PC-3 (cell line): Measurements from ENCODE around the gene PRDM15. TPM values are rescaled to one million over a fixed set of nuclear protein-coding genes. Genes with fewer than 3 reads are reported as not detected.

Experiments
- ATAC-seq: fragments of 200-7000 bp; cut with Tn5 transposase; 2 replicates; pipeline ENCODE4 v1.9.1; 2020; ENCODE audit warnings: mild to moderate bottlenecking, moderate library complexity
- BruUV-seq: library from RNA; stranded (reverse); fragments of 400-500 nt; replicated peaks from 2 replicates; lab custom pipeline; 2021; lab: Mats Ljungman, UMichigan
- CTCF ChIA-PET: fragments of 300-600 bp; sonication (Branson Sonifier 250); formaldehyde crosslinking; loops from one replicate; lab custom pipeline; 2022; ENCODE audit warnings: antibody characterized with exemption; lab: Charles Lee
- POLR2A ChIA-PET: fragments of 300-600 bp; sonication (Branson Sonifier 250); formaldehyde crosslinking; loops from one replicate; lab custom pipeline; 2022; ENCODE audit warnings: antibody characterized with exemption; ENCODE audit not compliant: unreplicated experiment; lab: Charles Lee
- DNase-seq: peaks from one replicate; pipeline ENCODE4 v3.0.0-alpha.2; 2015
- H2AFZ ChIP-seq: fragments of 300-600 bp; sonication (generic); 2 replicates; pipeline ENCODE4 v1.6.0; 2016; ENCODE audit warnings: antibody characterized with exemption, low read length
- H3F3A ChIP-seq: fragments of 300-600 bp; sonication (generic); one replicate; pipeline ENCODE4 v1.6.0; 2017; ENCODE audit warnings: antibody characterized with exemption, low read length, control low read depth, mild to moderate bottlenecking; ENCODE audit not compliant: unreplicated experiment
- H3K27ac ChIP-seq: fragments of 300-600 bp; sonication (generic); 2 replicates; pipeline ENCODE4 v1.5.1; 2016; ENCODE audit warnings: mild to moderate bottlenecking, low read length
- H3K27me3 ChIP-seq: fragments of 300-600 bp; sonication (generic); 2 replicates; pipeline ENCODE4 v1.6.1; 2016; ENCODE audit warnings: low read length, mixed read lengths
- H3K36me3 ChIP-seq: fragments of 300-600 bp; sonication (generic); 2 replicates; pipeline ENCODE4 v1.6.1; 2016; ENCODE audit warnings: low read depth, mixed run types, low read length, mixed read lengths
- H3K4me1 ChIP-seq: fragments of 300-600 bp; sonication (generic); 2 replicates; pipeline ENCODE4 v1.5.1; 2016; ENCODE audit warnings: low read length; ENCODE audit not compliant: insufficient read depth
- H3K4me2 ChIP-seq: fragments of 300-600 bp; sonication (generic); 2 replicates; pipeline ENCODE4 v1.6.0; 2016; ENCODE audit warnings: low read length
- H3K4me3 ChIP-seq: fragments of 300-600 bp; sonication (generic); 2 replicates; pipeline ENCODE4 v1.5.1; 2016; ENCODE audit warnings: mild to moderate bottlenecking, low read length, mixed read lengths
- H3K79me2 ChIP-seq: fragments of 300-600 bp; sonication (generic); 2 replicates; pipeline ENCODE4 v1.6.1; 2017; ENCODE audit warnings: low read length, mixed read lengths
- H3K9ac ChIP-seq: fragments of 300-600 bp; sonication (generic); 2 replicates; pipeline ENCODE4 v1.6.0; 2016; ENCODE audit warnings: mild to moderate bottlenecking, low read length
- H3K9me2 ChIP-seq: fragments of 300-600 bp; sonication (generic); replicated peaks from 2 replicates; pipeline ENCODE4 v1.6.1; 2016; ENCODE audit warnings: mixed run types, low read length, mixed read lengths
- H3K9me3 ChIP-seq: fragments of 300-600 bp; sonication (generic); 2 replicates; pipeline ENCODE4 v1.6.1; 2016; ENCODE audit warnings: low read length, mixed read lengths
- H4K20me1 ChIP-seq: fragments of 300-600 bp; sonication (generic); 2 replicates; pipeline ENCODE4 v1.6.1; 2016; ENCODE audit warnings: low read length, mixed read lengths
- EZH2 ChIP-seq: fragments of 300-600 bp; sonication (generic); IDR thresholded peaks from one replicate; pipeline ENCODE4 v1.6.1; 2017; ENCODE audit warnings: antibody characterized with exemption, mild to moderate bottlenecking, low read length; ENCODE audit not compliant: unreplicated experiment
- EZH2phosphoT487 ChIP-seq: fragments of 300-600 bp; sonication (generic); IDR thresholded peaks from 2 replicates; pipeline ENCODE4 v1.6.1; 2018; ENCODE audit warnings: mild to moderate bottlenecking, antibody characterized with exemption, low read length, borderline replicate concordance
- intact Hi-C: fragments of 100-400 bp; cut with micrococcal nuclease; formaldehyde crosslinking; loops from 2 replicates; pipeline ENCODE4 v1.9.0; 2023
- total RNA-seq: library from RNA; depleted of rRNA; stranded (reverse); fragments of >200 nt; gene quantifications from 2 replicates; pipeline ENCODE4 v1.2.3, GENCODE V29; 2014
- TF ChIP-seq, protein P1 (sequence below): fragments of 300-600 bp; sonication (generic); conservative IDR thresholded peaks from 2 replicates; pipeline ENCODE4 v1.5.1; 2017; ENCODE audit warnings: antibody characterized with exemption, low read depth, mild to moderate bottlenecking, low read length

PRDM15 gene
- total RNA-seq, 1 experiment from 2014 or later, result 13.4 TPM

DNA sequence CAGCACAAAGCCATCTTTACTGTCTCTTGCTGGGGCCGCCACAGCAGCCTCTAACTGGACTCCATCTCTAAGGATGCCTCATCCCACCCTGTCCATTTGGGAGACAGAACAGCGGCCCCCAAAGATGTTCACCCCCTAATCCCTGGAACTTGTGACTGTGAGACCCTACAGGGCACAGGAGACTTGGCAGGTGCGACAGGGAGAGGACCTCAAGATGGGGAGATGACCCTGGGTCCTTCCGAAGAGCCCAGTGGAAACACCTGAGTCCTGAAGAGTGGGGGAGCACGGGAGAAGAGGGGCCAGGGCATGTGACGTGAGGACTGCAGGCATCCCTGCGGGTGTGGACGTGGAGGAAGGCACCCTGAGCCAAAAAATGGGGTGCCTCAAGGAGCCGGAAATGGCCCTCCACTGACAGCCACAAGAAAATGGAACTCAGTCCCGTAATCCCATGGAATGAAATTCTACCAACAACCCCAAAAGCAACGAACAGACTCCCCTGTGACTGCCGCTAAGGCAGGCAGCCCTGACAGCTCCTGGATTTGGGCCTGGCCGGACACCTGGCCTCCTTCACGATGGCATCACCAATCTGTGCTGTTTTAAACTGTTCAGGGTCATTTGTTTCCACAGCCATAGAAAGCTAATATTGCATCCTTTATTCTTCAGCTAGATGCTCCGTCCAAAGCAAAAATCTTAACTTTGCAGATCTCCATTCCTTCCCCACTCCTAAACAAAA, 40.7 kb upstream of the PRDM15 start:
- Histone ChIP-seq H3K4me3 (no peak overlapping the region), H3K4me1 (no peaks in the 10 kb centered on the region), H3F3A (no peaks in the 10 kb centered on the region), H2AFZ (no peak overlapping the region), H3K9me2 (no peaks in the 10 kb centered on the region), H4K20me1 (no peaks in the 10 kb centered on the region), H3K79me2 (peaks cover 16% of the 10 kb centered on the region), H3K9me3 (no peaks in the 10 kb centered on the region), H3K27me3 (no peaks in the 10 kb centered on the region), H3K36me3 (peaks cover 25% of the 10 kb centered on the region), H3K4me2 (no peak overlapping the region), H3K9ac (no peak overlapping the region), H3K27ac (no peak overlapping the region)
- TF ChIP-seq EZH2phosphoT487 (no peak), EZH2 (no peak)
- TF ChIP-seq, protein P1, sequence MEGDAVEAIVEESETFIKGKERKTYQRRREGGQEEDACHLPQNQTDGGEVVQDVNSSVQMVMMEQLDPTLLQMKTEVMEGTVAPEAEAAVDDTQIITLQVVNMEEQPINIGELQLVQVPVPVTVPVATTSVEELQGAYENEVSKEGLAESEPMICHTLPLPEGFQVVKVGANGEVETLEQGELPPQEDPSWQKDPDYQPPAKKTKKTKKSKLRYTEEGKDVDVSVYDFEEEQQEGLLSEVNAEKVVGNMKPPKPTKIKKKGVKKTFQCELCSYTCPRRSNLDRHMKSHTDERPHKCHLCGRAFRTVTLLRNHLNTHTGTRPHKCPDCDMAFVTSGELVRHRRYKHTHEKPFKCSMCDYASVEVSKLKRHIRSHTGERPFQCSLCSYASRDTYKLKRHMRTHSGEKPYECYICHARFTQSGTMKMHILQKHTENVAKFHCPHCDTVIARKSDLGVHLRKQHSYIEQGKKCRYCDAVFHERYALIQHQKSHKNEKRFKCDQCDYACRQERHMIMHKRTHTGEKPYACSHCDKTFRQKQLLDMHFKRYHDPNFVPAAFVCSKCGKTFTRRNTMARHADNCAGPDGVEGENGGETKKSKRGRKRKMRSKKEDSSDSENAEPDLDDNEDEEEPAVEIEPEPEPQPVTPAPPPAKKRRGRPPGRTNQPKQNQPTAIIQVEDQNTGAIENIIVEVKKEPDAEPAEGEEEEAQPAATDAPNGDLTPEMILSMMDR, result no peak
- no TSS peak for BruUV-seq
- ATAC-seq (no peak), DNase-seq (no peak)
- intact Hi-C loops, result no loop called here
- ChIA-PET CTCF (no interaction called here), POLR2A (no interaction called here)

DNA sequence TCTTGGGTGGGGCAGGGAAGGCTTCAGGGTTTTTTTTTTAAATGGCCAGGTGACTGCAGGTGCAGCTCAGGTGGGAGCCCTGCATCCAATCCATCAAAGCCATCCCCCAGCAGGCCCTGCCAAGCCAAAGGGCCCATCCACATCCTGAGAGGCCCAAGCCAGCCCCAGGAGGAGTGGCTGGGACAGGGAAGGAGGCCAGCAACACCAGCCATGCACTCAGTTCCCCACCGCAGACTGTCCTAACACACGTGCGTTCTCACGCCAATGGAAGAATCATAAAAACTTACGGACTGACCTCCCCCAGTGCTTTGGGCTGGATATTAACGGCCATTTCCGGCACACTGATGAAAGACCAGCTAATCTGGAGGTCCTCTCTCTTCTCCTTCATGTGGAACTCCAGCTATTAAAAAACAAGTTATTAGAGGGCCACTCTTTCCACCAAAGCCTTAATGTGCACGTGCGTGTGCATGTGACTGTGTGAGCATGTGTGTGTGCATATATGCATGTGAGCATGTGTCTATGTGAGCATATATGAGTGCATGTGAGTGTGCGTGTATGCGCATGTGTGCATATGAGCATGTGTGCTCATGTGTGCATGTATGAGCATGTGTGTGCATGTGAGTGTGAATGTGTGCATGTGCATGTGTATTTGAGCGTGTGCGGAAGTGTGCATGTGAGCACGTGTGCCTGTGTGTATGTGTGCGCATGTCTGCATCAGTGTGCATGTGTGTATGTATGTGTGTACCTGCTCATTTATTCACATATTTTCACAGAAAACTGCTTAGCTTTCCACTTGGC, 39.6 kb upstream of the PRDM15 start:
- Histone ChIP-seq H3K27me3 (no peaks in the 10 kb centered on the region), H3K9me3 (no peaks in the 10 kb centered on the region), H3K4me3 (no peak overlapping the region), H3K36me3 (peaks cover 31% of the 10 kb centered on the region), H3K27ac (no peak overlapping the region), H4K20me1 (no peaks in the 10 kb centered on the region), H2AFZ (no peak overlapping the region), H3F3A (no peaks in the 10 kb centered on the region), H3K4me1 (no peaks in the 10 kb centered on the region), H3K9me2 (no peaks in the 10 kb centered on the region), H3K4me2 (no peak overlapping the region), H3K9ac (no peak overlapping the region), H3K79me2 (0 out of 2 replicates have a peak, but pooled peaks cover 6% of the 10 kb centered on the region)
- no peak for DNase-seq
- ChIA-PET CTCF (no interaction called here), POLR2A (interaction anchor here (0.6 kb wide), 1 partner anchor 302 kb away, joined by 5 read pairs; no protein-coding TSS in a partner anchor)
- no TSS peak for BruUV-seq
- ATAC-seq, result no peak
- intact Hi-C loops, result no loop called here
- TF ChIP-seq EZH2, result no peak
- TF ChIP-seq, protein P1, result no peak
- TF ChIP-seq EZH2phosphoT487, result no peak

DNA sequence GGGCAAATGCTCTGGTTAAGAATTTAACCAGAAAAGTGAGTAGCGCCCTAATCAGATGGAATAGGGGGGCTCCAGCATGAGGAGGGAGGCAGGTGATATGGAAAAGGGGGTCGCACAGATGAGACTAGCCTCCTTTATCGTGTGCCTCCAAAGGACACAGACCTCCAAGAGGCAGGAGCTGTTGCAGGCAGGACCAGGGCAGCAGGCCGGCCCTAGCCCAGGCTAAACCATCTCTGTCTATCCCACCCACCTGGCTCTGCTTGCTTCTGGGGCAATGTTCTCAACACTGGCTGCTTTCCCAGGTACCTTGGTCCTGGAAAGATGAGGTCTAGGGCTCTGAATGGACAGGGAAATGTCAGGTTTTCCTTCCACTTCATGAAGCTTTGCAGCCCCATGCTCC, 38.4 kb upstream of the PRDM15 start:
- Histone ChIP-seq H3K9ac (no peak overlapping the region), H3K9me3 (no peaks in the 10 kb centered on the region), H3K4me2 (no peak overlapping the region), H3F3A (no peaks in the 10 kb centered on the region), H3K4me1 (no peaks in the 10 kb centered on the region), H3K9me2 (no peaks in the 10 kb centered on the region), H3K36me3 (peaks cover 41% of the 10 kb centered on the region), H3K79me2 (no peaks in the 10 kb centered on the region), H2AFZ (no peak overlapping the region), H3K27me3 (no peaks in the 10 kb centered on the region), H3K27ac (no peak overlapping the region), H3K4me3 (no peak overlapping the region), H4K20me1 (no peaks in the 10 kb centered on the region)
- no TSS peak for BruUV-seq
- CTCF ChIA-PET, result no interaction called here
- TF ChIP-seq, protein P1, result no peak
- TF ChIP-seq EZH2phosphoT487 (no peak), EZH2 (no peak)
- POLR2A ChIA-PET, result no interaction called here
- intact Hi-C loops, result no loop called here
- DNase-seq (no peak), ATAC-seq (no peak)
